CD4-positive, alpha-beta T cell treated with Interleukin-15 for 4 hours (primary cell): ENCODE results near the gene C9orf78.

Source experiments
- DNase-seq: peaks from one replicate; pipeline ENCODE4 v3.0.0-alpha.2; 2020; ENCODE audit warnings: low spot score

C9orf78 gene

DNA sequence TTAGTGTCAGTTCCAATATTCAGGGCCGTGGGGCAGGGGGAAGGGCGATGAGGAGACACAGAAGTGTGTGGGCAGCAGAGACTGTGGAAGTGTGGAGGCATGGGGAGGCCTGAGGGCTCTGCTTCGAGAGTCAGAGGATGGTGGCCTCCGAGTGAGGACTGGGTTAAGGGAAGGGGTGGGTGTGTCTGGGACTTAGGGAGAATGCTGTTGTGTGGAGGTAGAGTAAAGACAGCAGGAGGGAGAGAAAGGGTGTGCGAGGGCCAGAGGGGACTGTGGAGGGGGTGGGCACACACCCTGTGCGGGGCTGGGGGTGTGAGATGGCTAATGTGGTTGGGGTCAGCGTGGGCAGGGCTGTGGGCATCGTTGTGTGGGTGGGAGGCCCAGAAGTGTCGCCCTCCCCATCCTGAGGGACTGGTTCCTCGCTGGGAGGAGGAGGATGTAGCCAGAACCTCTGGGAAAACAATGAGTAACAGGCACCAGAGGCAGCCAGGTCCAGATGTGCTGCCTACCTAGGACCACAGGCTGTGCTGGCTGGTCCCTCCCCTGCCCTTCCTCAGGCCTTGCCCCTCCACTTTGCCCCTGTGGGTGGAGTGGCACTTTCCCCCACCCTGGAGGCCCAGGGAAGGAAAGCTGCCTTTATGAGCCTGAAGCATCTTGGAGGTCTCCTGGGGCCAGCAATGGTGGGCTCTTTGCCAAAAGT is 4.4 kb upstream of the C9orf78 start:
- DNase-seq: no peak

- DNase-seq: peak; percentile 34
Observed at GRCh38 chr9:129838707-129839259, 3.7 kb upstream of the C9orf78 start.

- DNase-seq: peak; percentile 34
Observed at GRCh38 chr9:129836311-129837007, 1.4 kb upstream of the C9orf78 start.

DNA sequence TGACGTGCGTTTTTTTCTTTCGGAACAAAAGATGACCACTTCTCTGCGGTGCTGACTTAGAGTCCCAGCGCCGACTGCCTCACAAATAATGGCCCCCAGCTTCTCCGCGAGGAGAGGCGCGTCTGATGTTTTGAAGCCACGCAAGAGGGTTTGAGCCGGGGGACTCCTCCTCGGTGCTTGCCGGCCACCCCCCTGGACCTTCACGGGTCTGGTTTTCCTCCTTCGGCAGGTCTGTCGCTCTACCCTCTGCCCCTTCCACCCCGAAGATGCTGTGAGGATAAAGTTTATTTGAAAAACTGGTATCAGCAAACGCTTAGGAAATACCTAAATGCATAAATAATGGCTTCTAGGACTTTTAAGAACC is 767 bp upstream of the C9orf78 start:
- no peak for DNase-seq

GRCh38 chr9:129834489-129835127 is 467 bp downstream of the C9orf78 start:
- peak; percentile 38 for DNase-seq

- no peak for DNase-seq
Observed at GRCh38 chr9:129832982-129833381, 2.1 kb downstream of the C9orf78 start.

DNA sequence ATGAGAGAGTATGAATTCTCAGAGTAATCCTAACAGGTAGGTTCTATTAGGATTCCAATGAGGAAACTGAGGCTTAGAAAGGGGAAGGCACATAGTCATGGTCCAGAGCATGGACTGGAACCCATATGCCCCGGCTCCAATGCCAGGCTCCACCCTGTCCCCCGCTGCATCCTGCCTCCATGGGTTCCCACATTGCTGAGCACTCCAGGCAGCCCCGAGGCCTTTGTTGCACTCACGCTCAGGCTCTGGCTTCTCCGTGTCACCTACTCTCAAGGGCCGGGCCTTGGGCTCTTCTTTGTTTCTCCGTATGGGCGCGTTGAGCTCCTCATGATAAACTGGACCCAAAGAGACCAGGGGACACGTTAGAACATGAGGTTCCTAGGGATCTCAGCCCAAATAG is 6.1 kb downstream of the C9orf78 start:
- DNase-seq: no peak

DNA sequence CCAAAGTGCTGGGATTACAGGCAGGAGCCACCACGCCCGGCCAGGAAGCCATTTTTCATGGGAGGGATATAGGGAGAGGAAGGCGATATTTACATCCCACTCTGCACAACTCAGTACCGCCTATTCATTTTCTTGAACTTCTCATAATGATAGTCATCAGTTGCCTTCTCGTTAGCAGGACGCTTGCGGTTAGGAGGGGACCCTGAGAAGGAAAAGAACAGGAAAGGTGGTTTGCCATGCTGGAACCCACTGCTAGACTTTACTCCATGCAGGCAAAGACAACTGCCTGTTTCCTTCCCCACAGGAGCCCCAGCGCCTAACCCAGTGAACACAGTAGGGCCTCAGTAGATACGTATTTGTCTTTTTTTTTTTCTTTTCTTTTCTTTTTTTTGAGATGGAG is 7.0 kb downstream of the C9orf78 start:
- DNase-seq: no peak

- no peak for DNase-seq
Observed at GRCh38 chr9:129826759-129827158, 8.3 kb downstream of the C9orf78 start.

GRCh38 chr9:129826344-129826743 is 8.7 kb downstream of the C9orf78 start:
- DNase-seq: no peak

DNA sequence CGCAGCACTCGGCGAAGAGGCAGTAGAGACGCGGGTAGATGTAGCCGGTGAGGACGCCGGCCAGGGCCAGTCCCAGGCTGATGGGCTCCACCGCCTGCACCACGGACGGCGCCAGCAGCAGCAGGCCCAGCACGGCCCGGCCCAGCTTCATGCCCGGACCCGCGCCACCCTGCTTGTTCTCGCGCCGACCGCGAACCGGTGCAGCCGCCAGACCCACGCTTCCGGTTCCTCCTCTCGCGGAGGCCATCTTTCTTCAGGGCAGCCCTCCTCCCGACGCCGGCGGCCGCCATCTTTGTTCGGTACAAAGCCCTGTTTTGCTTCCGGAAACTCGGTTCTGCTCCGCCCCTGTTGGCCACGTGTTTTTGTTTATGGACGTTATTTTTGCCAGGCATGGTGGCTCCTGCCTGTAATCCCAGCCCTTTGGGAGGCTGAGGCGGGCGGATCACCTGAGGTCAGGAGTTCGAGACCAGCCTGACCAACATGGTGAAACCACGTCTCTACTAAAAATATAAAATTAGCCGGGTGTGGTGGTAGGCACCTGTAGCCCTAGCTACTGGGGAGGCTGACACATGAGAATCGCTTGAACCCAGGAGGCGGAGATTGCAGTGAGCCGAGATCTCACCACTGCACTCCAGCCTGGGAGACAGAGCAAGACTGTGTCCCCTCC is 11.0 kb downstream of the C9orf78 start, which contains the start of gene TOR1A:
TSS of gene TOR1A (minus strand) at position 202 of the 667 bp plus-strand sequence. CDS start at position 151, 51 bp downstream.
- peak; percentile 91 for DNase-seq

DNA sequence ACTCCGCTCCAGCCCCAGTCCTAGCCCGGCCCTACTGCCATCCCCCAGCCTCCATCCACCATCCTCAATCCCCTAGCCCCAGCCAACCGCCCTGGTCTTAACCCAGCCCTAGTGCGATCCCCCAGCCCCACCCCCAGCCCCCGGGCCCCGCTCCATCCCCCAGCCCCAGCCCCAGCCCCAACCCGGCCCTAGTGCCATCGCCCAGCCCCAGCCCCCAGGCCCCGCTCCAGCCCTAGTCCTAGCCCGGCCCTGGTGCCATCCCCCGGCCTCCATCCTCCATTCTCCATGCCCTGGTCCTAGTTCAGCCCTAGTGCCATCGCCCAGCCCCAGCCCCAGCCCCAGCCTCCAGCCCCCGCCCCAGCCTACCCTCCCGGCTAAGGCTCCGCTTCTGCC is 11.5 kb downstream of the C9orf78 start:
- DNase-seq: no peak

- no peak for DNase-seq
Observed at GRCh38 chr9:129822898-129823541, 12.1 kb downstream of the C9orf78 start.

- DNase-seq: no peak
Observed at GRCh38 chr9:129816501-129817435, 18.3 kb downstream of the C9orf78 start.

- no peak for DNase-seq
Observed at GRCh38 chr9:129815278-129815677, 19.8 kb downstream of the C9orf78 start.

DNA sequence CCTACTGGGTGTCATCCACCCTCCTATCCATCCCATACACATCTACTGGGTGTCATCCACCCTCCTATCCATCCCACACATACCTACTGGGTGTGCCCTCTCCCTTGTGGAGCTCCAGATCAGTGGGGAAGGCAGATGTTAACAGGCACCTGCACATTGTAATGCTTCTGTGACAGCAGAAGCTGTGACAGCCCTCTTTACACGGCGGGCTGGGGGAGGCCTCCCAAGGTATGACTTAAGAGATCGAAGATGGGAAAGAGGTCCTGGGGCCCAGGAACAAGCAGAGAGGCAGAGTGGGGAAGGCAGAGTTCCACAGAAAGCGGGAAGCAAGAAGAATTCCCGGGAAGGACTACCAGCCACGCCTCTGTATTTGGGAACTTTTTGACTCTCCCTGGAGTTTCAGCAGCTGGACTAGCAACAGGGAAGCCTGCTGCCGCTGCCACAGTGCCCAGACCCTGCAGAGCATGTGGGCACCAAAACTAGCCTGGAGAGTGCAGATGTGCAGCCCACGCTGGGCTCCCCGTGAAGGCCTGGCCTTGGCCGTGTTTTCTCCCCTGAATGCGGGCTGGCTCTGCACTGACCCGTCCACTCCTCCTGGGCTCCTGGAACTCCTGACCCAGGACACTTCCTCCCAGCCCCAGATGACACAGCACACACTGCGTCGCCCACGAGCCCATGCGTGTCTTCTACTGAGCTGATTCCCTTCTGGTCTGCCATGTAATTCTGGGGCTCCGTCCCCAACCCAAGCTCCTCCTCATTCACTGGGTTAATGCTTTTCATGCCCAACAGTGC is 20.4 kb downstream of the C9orf78 start:
- no peak for DNase-seq

DNA sequence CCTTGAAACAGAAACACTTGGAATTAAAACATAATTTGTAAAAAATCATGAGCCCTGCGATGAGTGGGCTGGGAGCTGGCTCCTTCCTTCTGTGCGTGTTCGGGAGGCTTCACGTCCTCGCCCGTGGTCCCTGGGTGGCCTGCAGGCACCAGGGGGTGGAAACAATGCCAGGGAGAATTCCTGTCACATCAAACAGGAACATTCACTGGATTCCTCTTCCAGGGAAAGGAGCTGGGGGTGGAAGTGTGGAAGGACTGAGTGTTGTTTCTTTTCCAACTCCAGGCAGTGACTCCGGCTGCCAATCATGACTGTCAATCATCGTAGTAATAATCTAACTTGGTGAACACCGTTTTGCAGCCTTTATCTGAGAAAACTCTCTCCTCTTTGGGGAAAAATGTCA is 21.4 kb downstream of the C9orf78 start:
- DNase-seq: no peak

- no peak for DNase-seq
Observed at GRCh38 chr9:129812385-129812784, 22.7 kb downstream of the C9orf78 start.

- DNase-seq: no peak
Observed at GRCh38 chr9:129811967-129812363, 23.1 kb downstream of the C9orf78 start.

GRCh38 chr9:129810788-129811187 is 24.3 kb downstream of the C9orf78 start:
- DNase-seq: no peak
